OCI-LY7 (cell line): ENCODE results near the gene GRWD1.

Experiments
- CTCF ChIP-seq: fragments of 200-600 bp; sonication (generic); conservative IDR thresholded peaks from 2 replicates; pipeline ENCODE4 v1.5.1; 2014; ENCODE audit warnings: mild to moderate bottlenecking, antibody characterized with exemption, low read length, moderate library complexity, mixed read lengths
- EZH2phosphoT487 ChIP-seq: fragments of 200-600 bp; sonication (generic); IDR thresholded peaks from 2 replicates; pipeline ENCODE4 v1.6.1; 2018; ENCODE audit warnings: low read depth, borderline replicate concordance, mild to moderate bottlenecking, mixed run types, antibody characterized with exemption, low read length, moderate library complexity, mixed read lengths

GRCh38 chr19:48443256-48443655 lies 2.5 kb upstream of the GRWD1 start:
- TF ChIP-seq CTCF (no peak), EZH2phosphoT487 (no peak)
